WTC11 (cell line): Measurements from ENCODE around the gene VILL. TPM values are rescaled to one million over a fixed set of nuclear protein-coding genes. Genes with fewer than 3 reads are reported as not detected.

Source experiments
- EMX1 ChIP-seq: fragments of 250-450 bp; sonication (Bioruptor Pico); IDR thresholded peaks from 2 replicates; pipeline ENCODE4 v1.8.0; 2021; ENCODE audit warnings: mild to moderate bottlenecking
- FOXP1 ChIP-seq: sonication (generic); formaldehyde crosslinking; IDR thresholded peaks from 2 replicates; pipeline ENCODE4 v1.8.0; 2022; ENCODE audit warnings: missing genetic modification reagents, mild to moderate bottlenecking, moderate library complexity, borderline replicate concordance
- MAX ChIP-seq: sonication (generic); formaldehyde crosslinking; IDR thresholded peaks from 2 replicates; pipeline ENCODE4 v1.8.0; 2022; ENCODE audit warnings: mild to moderate bottlenecking, missing genetic modification reagents
- RELA ChIP-seq: sonication (generic); formaldehyde crosslinking; IDR thresholded peaks from 2 replicates; pipeline ENCODE4 v1.8.1; 2022; ENCODE audit warnings: missing genetic modification reagents, mild to moderate bottlenecking, borderline replicate concordance
- ZNF121 ChIP-seq: sonication (generic); formaldehyde crosslinking; IDR thresholded peaks from 2 replicates; pipeline ENCODE4 v1.8.0; 2023; ENCODE audit warnings: missing genetic modification reagents
- ZNF138 ChIP-seq: sonication (generic); formaldehyde crosslinking; conservative IDR thresholded peaks from 2 replicates; pipeline ENCODE4 v1.8.1; 2022; ENCODE audit warnings: mild to moderate bottlenecking, moderate library complexity, missing genetic modification reagents
- ZNF512 ChIP-seq: sonication (generic); formaldehyde crosslinking; IDR thresholded peaks from 2 replicates; pipeline ENCODE4 v1.8.1; 2022; ENCODE audit warnings: missing genetic modification reagents, borderline replicate concordance
- microRNA-seq: library from miRNA; unstranded; fragments of <30 nt; microRNA quantifications from one replicate; pipeline ENCODE4 v1.2.0, GENCODE V29; 2022; ENCODE audit warnings: borderline number of aligned reads
- total RNA-seq: library from RNA; stranded (reverse); gene quantifications from 3 replicates; pipeline ENCODE4 v1.2.3, GENCODE V29; 2021

The VILL gene
- total RNA-seq, 1 experiment from 2014 or later, result 4.7 TPM

GRCh38 chr3:38054499-38055001 lies 64.0 kb downstream of the VILL start (continued):
- TF ChIP-seq ZNF512 (CRISPR knock-in tag), result no peak
- no peak for TF ChIP-seq ZNF121
- TF ChIP-seq EMX1 (CRISPR knock-in tag), result no peak
- TF ChIP-seq ZNF138 (CRISPR knock-in tag), result no peak
- TF ChIP-seq FOXP1 (CRISPR knock-in tag), result no peak
- TF ChIP-seq RELA (CRISPR knock-in tag), result no peak
- no peak for TF ChIP-seq MAX

Small RNAs within 50 kb of the gene (microRNA-seq; reads per million reads assigned to microRNA genes)
- 38.4 reads per million, percentile 49 among the genes with 10 or more reads in this experiment for gene MIR26A1

Other genes starting within 250 kb of the VILL start
- gene CTDSPL, start 128.9 kb upstream of the VILL start, total RNA-seq, result 28.0 to 41.2 TPM (median 28.6 TPM) in 3 replicates
- gene PLCD1, start 38.9 kb downstream of the VILL start, total RNA-seq, result 29.9 to 33.3 TPM (median 32.6 TPM) in 3 replicates
- gene DLEC1, start 48.4 kb downstream of the VILL start, total RNA-seq, result 0.81 to 1.4 TPM (median 1.1 TPM) in 3 replicates
- gene ACAA1, start 146.3 kb downstream of the VILL start, total RNA-seq, result 34.4 to 46.5 TPM (median 39.0 TPM) in 3 replicates
- gene MYD88, start 147.9 kb downstream of the VILL start, total RNA-seq, result 18.1 to 19.2 TPM (median 19.2 TPM) in 3 replicates
- 49.4 to 52.4 TPM (median 50.6 TPM) in 3 replicates for gene OXSR1, start 174.8 kb downstream of the VILL start, total RNA-seq